GM13976 (cell line): Measurements from ENCODE around the gene RAP1B.

Experiments used
- DNase-seq: peaks from one replicate; pipeline ENCODE4 v3.0.0; 2012; ENCODE audit warnings: low spot score
- CTCF ChIP-seq: IDR thresholded peaks from 2 replicates; pipeline ENCODE4 v1.5.1; 2012; ENCODE audit warnings: borderline replicate concordance, mild to moderate bottlenecking; ENCODE audit not compliant: insufficient read depth; ENCODE audit errors: extremely low read depth, missing control alignments, control extremely low read depth
- in situ Hi-C: fragments of 300-500 bp; cut with MboI; formaldehyde crosslinking; loops from one replicate; pipeline ENCODE4 v1.12.0; 2022; ENCODE audit warnings: low sequenced_read_pairs, mixed read lengths, inconsistent platforms; ENCODE audit not compliant: unreplicated experiment

The RAP1B gene

DNA sequence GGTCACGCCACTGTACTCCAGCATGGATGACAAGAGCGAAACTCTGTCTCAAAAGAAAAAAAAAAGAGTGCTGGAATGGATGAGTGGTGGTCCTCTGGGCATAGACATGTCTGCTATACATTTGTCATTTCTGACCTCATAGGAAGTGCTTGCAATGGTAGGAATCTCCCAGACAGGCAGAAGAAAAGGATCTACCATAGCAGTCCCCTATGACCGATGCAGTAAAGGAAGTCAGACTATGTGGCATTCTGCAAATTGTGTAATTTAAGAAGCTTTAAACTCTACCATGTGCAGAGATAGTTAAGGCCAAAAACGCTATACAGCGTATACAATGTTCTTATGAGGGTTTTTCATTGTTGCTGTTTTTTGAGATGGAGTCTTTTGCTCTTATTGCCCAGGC, 24.7 kb upstream of the RAP1B start:
- no peak for TF ChIP-seq CTCF
- DNase-seq: no peak
- in situ Hi-C loops: no loop called here

DNA sequence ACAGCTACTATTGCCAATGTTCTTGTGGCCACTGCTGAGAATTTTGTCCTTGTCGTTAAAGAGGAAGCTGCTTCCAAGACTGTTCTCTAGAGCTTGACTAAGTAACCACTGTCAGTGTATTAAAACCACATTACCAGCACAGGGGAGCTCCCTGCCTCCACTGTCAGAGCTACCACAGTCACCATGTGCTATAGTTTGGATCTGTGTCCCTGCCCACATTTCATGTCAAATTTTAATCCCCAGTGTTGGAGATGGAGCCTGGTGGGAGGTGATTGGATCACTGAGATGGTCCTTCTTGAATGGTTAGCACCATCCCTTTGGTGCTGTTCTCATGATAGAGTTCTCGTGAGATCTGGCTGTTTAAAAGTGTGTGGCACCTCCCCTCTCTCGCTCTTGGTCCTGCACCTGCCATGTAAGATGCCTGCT, 23.2 kb upstream of the RAP1B start:
- TF ChIP-seq CTCF: no peak
- peak; percentile 72 for DNase-seq
- in situ Hi-C loops: no loop called here

- in situ Hi-C loops: no loop called here
- no peak for DNase-seq
- no peak for TF ChIP-seq CTCF
Measured at GRCh38 chr12:68589194-68589593, 21.5 kb upstream of the RAP1B start.

GRCh38 chr12:68591734-68592418, 18.8 kb upstream of the RAP1B start:
- in situ Hi-C loops: no loop called here
- DNase-seq: no peak
- no peak for TF ChIP-seq CTCF

DNA sequence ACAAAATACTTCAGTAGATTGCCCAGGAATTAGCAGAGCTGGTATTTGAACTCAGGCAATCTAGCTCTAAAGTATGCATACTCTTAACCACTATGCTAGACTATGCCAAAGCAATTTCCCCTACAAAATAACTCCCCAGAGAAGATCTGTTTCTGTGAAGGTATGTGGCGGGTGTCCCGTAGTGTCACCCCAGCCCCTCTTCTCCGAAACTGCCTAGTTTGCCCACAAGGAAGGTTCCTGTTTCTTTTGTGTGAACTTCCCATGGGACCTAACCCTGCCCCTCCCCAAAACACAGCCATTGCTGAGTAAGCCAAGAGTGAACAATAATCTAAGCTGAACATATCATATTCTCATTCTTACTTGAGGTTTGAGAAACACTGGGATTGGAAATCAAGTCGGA, 15.5 kb upstream of the RAP1B start:
- in situ Hi-C loops: no loop called here
- TF ChIP-seq CTCF: no peak
- no peak for DNase-seq

- TF ChIP-seq CTCF: no peak
- in situ Hi-C loops: no loop called here
- DNase-seq: no peak
Measured at GRCh38 chr12:68601767-68602166, 8.9 kb upstream of the RAP1B start.
